ENCODE results near the gene APOL3. TPM values are rescaled to one million over a fixed set of nuclear protein-coding genes. Genes with fewer than 3 reads are reported as not detected.
A peak's percentile ranks its signal among the peaks of the same experiment; 100 is the strongest.
"Not testable (repeated sequence)": the region's sequence is repeated elsewhere in the genome, so short reads cannot be mapped to it uniquely, and the experiment has no call there.

The APOL3 gene
- total RNA-seq = 52.4 and 53.5 TPM in 2 replicates

- intact Hi-C loops (cut with micrococcal nuclease) = loop anchor here (1.0 to 10.0 kb wide), 3 partner anchors 20 to 324 kb away; partner anchors contain the start of genes APOL2 and TXN2
- Mint-ChIP-seq H3K36me3 (ENCODE audit: low read depth) (peaks cover 12% of the 10 kb centered on the region), H3K27me3 (ENCODE audit: insufficient read depth) (no peaks in the 10 kb centered on the region), H3K4me1 (ENCODE audit: low read depth) (peaks cover 97% of the 10 kb centered on the region), H3K27ac (peak within 1 kb of the TSS; percentile 95), H3K9me3 (no peaks in the 10 kb centered on the region), H3K4me3 (peak within 1 kb of the TSS; percentile 95)
- peak; percentile 49 for DNase-seq (ENCODE audit: low spot score)
Measured at GRCh38 chr22:36160499-36160942, at the start of gene APOL3. Gene APOL3, minus strand, starts transcription at chr22:36160755. Its CDS starts 11,700 bp downstream, at chr22:36149055.

GRCh38 chr22:36210224-36210623 lies 49.7 kb upstream of the APOL3 start:
- Mint-ChIP-seq H3K27me3 (ENCODE audit: insufficient read depth) (peaks cover 17% of the 10 kb centered on the region), H3K4me1 (ENCODE audit: low read depth) (peaks cover 6% of the 10 kb centered on the region), H3K36me3 (ENCODE audit: low read depth) (no peaks in the 10 kb centered on the region), H3K9me3 (peaks cover 10% of the 10 kb centered on the region), H3K4me3 (no peak overlapping the region), H3K27ac (no peak overlapping the region)
- DNase-seq (ENCODE audit: low spot score) = no peak
- intact Hi-C loops (cut with micrococcal nuclease) = no loop called here

GRCh38 chr22:36209488-36209908 lies 48.9 kb upstream of the APOL3 start:
- peaks cover 15% of the 10 kb centered on the region for H3K27me3 Mint-ChIP-seq (ENCODE audit: insufficient read depth)
- H3K27ac Mint-ChIP-seq; DNase-seq (ENCODE audit: low spot score); intact Hi-C loops (cut with micrococcal nuclease); H3K9me3 Mint-ChIP-seq; H3K36me3 Mint-ChIP-seq (ENCODE audit: low read depth); H3K4me3 Mint-ChIP-seq; H3K4me1 Mint-ChIP-seq (ENCODE audit: low read depth): not testable (repeated sequence)

- Mint-ChIP-seq H3K27ac (no peak overlapping the region), H3K36me3 (ENCODE audit: low read depth) (no peaks in the 10 kb centered on the region), H3K9me3 (peaks cover 10% of the 10 kb centered on the region), H3K4me3 (no peak overlapping the region), H3K27me3 (ENCODE audit: insufficient read depth) (peaks cover 15% of the 10 kb centered on the region), H3K4me1 (ENCODE audit: low read depth) (peaks cover 6% of the 10 kb centered on the region)
- intact Hi-C loops (cut with micrococcal nuclease) = no loop called here
- DNase-seq (ENCODE audit: low spot score) = no peak
Measured at GRCh38 chr22:36208914-36209313, 48.4 kb upstream of the APOL3 start.

GRCh38 chr22:36208162-36208765 lies 47.7 kb upstream of the APOL3 start:
- H3K36me3 Mint-ChIP-seq (ENCODE audit: low read depth) = no peaks in the 10 kb centered on the region
- H3K27me3 Mint-ChIP-seq (ENCODE audit: insufficient read depth) = peaks cover 15% of the 10 kb centered on the region
- no peak for DNase-seq (ENCODE audit: low spot score)
- peaks cover 10% of the 10 kb centered on the region for H3K9me3 Mint-ChIP-seq
- H3K4me1 Mint-ChIP-seq (ENCODE audit: low read depth) = peaks cover 6% of the 10 kb centered on the region
- intact Hi-C loops (cut with micrococcal nuclease) = no loop called here
- no peak overlapping the region for H3K27ac Mint-ChIP-seq
- no peak overlapping the region for H3K4me3 Mint-ChIP-seq

- intact Hi-C loops (cut with micrococcal nuclease) = no loop called here
- H3K9me3 Mint-ChIP-seq = peaks cover 10% of the 10 kb centered on the region
Measured at GRCh38 chr22:36206255-36206654, 45.7 kb upstream of the APOL3 start.

GRCh38 chr22:36205573-36205972 lies 45.0 kb upstream of the APOL3 start:
- intact Hi-C loops (cut with micrococcal nuclease); H3K4me1 Mint-ChIP-seq (ENCODE audit: low read depth): not testable (repeated sequence)
- H3K27me3 Mint-ChIP-seq (ENCODE audit: insufficient read depth) = peaks cover 13% of the 10 kb centered on the region

More at GRCh38 chr22:36206255-36206654, 45.7 kb upstream of the APOL3 start:
- Mint-ChIP-seq H3K27ac (no peak overlapping the region), H3K4me1 (ENCODE audit: low read depth) (peaks cover 4% of the 10 kb centered on the region), H3K36me3 (ENCODE audit: low read depth) (no peaks in the 10 kb centered on the region), H3K4me3 (no peak overlapping the region), H3K27me3 (ENCODE audit: insufficient read depth) (peaks cover 12% of the 10 kb centered on the region)
- DNase-seq (ENCODE audit: low spot score) = no peak

GRCh38 chr22:36204632-36205015 lies 44.1 kb upstream of the APOL3 start:
- H3K4me1 Mint-ChIP-seq (ENCODE audit: low read depth) = no peaks in the 10 kb centered on the region
- intact Hi-C loops (cut with micrococcal nuclease) = no loop called here
- DNase-seq (ENCODE audit: low spot score) = no peak
- H3K27ac Mint-ChIP-seq = no peak overlapping the region
- H3K27me3 Mint-ChIP-seq (ENCODE audit: insufficient read depth) = peaks cover 12% of the 10 kb centered on the region
- H3K36me3 Mint-ChIP-seq (ENCODE audit: low read depth) = no peaks in the 10 kb centered on the region
- H3K4me3 Mint-ChIP-seq = peak overlapping the region; percentile 25
- H3K9me3 Mint-ChIP-seq = peaks cover 10% of the 10 kb centered on the region

More at GRCh38 chr22:36205573-36205972, 45.0 kb upstream of the APOL3 start:
- not testable (repeated sequence) for H3K9me3 Mint-ChIP-seq; DNase-seq (ENCODE audit: low spot score); H3K36me3 Mint-ChIP-seq (ENCODE audit: low read depth); H3K4me3 Mint-ChIP-seq; H3K27ac Mint-ChIP-seq

- peaks cover 10% of the 10 kb centered on the region for H3K27me3 Mint-ChIP-seq (ENCODE audit: insufficient read depth)
- H3K4me1 Mint-ChIP-seq (ENCODE audit: low read depth) = no peaks in the 10 kb centered on the region
- no peak overlapping the region for H3K27ac Mint-ChIP-seq
- intact Hi-C loops (cut with micrococcal nuclease) = no loop called here
- no peak for DNase-seq (ENCODE audit: low spot score)
- peaks cover 6% of the 10 kb centered on the region for H3K9me3 Mint-ChIP-seq
- peak overlapping the region; percentile 25 for H3K4me3 Mint-ChIP-seq
- no peaks in the 10 kb centered on the region for H3K36me3 Mint-ChIP-seq (ENCODE audit: low read depth)
Measured at GRCh38 chr22:36204001-36204631, 43.6 kb upstream of the APOL3 start.

GRCh38 chr22:36203441-36203840 lies 42.9 kb upstream of the APOL3 start:
- intact Hi-C loops (cut with micrococcal nuclease); H3K9me3 Mint-ChIP-seq; H3K4me3 Mint-ChIP-seq; DNase-seq (ENCODE audit: low spot score); H3K4me1 Mint-ChIP-seq (ENCODE audit: low read depth); H3K27ac Mint-ChIP-seq; H3K27me3 Mint-ChIP-seq (ENCODE audit: insufficient read depth); H3K36me3 Mint-ChIP-seq (ENCODE audit: low read depth): not testable (repeated sequence)

- H3K36me3 Mint-ChIP-seq (ENCODE audit: low read depth); H3K27ac Mint-ChIP-seq; H3K27me3 Mint-ChIP-seq (ENCODE audit: insufficient read depth); H3K4me3 Mint-ChIP-seq; DNase-seq (ENCODE audit: low spot score); intact Hi-C loops (cut with micrococcal nuclease); H3K4me1 Mint-ChIP-seq (ENCODE audit: low read depth); H3K9me3 Mint-ChIP-seq: not testable (repeated sequence)
Measured at GRCh38 chr22:36202906-36203305, 42.4 kb upstream of the APOL3 start.

GRCh38 chr22:36201630-36202319 lies 41.2 kb upstream of the APOL3 start, which contains the start of gene APOL4:
Gene APOL4, minus strand, starts transcription at chr22:36201809. Its CDS starts 75 bp downstream, at chr22:36201734.
- H3K27ac Mint-ChIP-seq = no peak within 1 kb of the TSS
- H3K27me3 Mint-ChIP-seq (ENCODE audit: insufficient read depth) = peaks cover 7% of the 10 kb centered on the region
- no peak within 1 kb of the TSS for H3K4me3 Mint-ChIP-seq
- H3K4me1 Mint-ChIP-seq (ENCODE audit: low read depth) = peaks cover 16% of the 10 kb centered on the region
- no peaks in the 10 kb centered on the region for H3K36me3 Mint-ChIP-seq (ENCODE audit: low read depth)
- intact Hi-C loops (cut with micrococcal nuclease) = no loop called here
- no peak for DNase-seq (ENCODE audit: low spot score)
- no peaks in the 10 kb centered on the region for H3K9me3 Mint-ChIP-seq

- H3K4me3 Mint-ChIP-seq; intact Hi-C loops (cut with micrococcal nuclease); H3K9me3 Mint-ChIP-seq; DNase-seq (ENCODE audit: low spot score); H3K36me3 Mint-ChIP-seq (ENCODE audit: low read depth); H3K27me3 Mint-ChIP-seq (ENCODE audit: insufficient read depth); H3K27ac Mint-ChIP-seq: not testable (repeated sequence)
- H3K4me1 Mint-ChIP-seq (ENCODE audit: low read depth) = peaks cover 16% of the 10 kb centered on the region
Measured at GRCh38 chr22:36201025-36201424, 40.5 kb upstream of the APOL3 start.

All from activated T-helper 1 cell treated with anti-CD3 and anti-CD28 coated beads, Interleukin-12 subunit alpha, Interleukin-12 subunit beta, Interleukin-2, Interleukin-4 antibody, amounts not matched to agents 30 ng/mL and 10 ng/mL and 1 ng/mL, durations not matched to agents 14 hours and 24 hours and 36 hours (primary cell).